ENCODE data around the gene TTC28.

TTC28 gene

GRCh38 chr22:28075358-28075981 is 604.2 kb downstream of the TTC28 start:
- Histone ChIP-seq H3K79me2 (ENCODE audit: insufficient read depth, low read length) (no peaks in the 10 kb centered on the region), H3K4me2 (ENCODE audit: low read depth, low read length, poor library complexity, severe bottlenecking) (no peak overlapping the region), H3K4me3 (ENCODE audit: low read length, poor library complexity, severe bottlenecking) (no peak overlapping the region), H4K20me1 (ENCODE audit: insufficient read depth, low read length, poor library complexity, severe bottlenecking) (no peaks in the 10 kb centered on the region), H3F3A (ENCODE audit: low read depth) (no peaks in the 10 kb centered on the region), H3K9ac (ENCODE audit: low read depth, low read length, poor library complexity, severe bottlenecking) (no peak overlapping the region), H3K27me3 (ENCODE audit: insufficient read depth, low read length, poor library complexity, severe bottlenecking) (no peaks in the 10 kb centered on the region), H3K9me2 (replicated peaks; ENCODE audit: low read depth, low read length) (no peaks in the 10 kb centered on the region), H3K9me3 (ENCODE audit: insufficient read depth, low read depth, low read length) (no peaks in the 10 kb centered on the region), H3K36me3 (ENCODE audit: insufficient read depth, low read length) (peaks cover 66% of the 10 kb centered on the region; the same call in 1 of the 2 replicates), H2AFZ (ENCODE audit: low read length) (no peak overlapping the region), H3K4me1 (ENCODE audit: insufficient read depth, low read length, poor library complexity, severe bottlenecking) (no peaks in the 10 kb centered on the region)
- TF ChIP-seq CTCF (conservative IDR thresholded peaks at IDR 0.05; ENCODE audit: low read length) (no peak), EZH2phosphoT487 (IDR thresholded peaks at IDR 0.05; ENCODE audit: borderline replicate concordance) (no peak)

GRCh38 chr22:28074526-28074925 is 605.1 kb downstream of the TTC28 start:
- Histone ChIP-seq H3K9me3 (ENCODE audit: insufficient read depth, low read depth, low read length) (no peaks in the 10 kb centered on the region), H3K4me2 (ENCODE audit: low read depth, low read length, poor library complexity, severe bottlenecking) (no peak overlapping the region), H3K4me3 (ENCODE audit: low read length, poor library complexity, severe bottlenecking) (no peak overlapping the region), H3K79me2 (ENCODE audit: insufficient read depth, low read length) (no peaks in the 10 kb centered on the region), H3K9me2 (replicated peaks; ENCODE audit: low read depth, low read length) (no peaks in the 10 kb centered on the region), H2AFZ (ENCODE audit: low read length) (no peak overlapping the region), H3F3A (ENCODE audit: low read depth) (no peaks in the 10 kb centered on the region), H3K9ac (ENCODE audit: low read depth, low read length, poor library complexity, severe bottlenecking) (no peak overlapping the region), H3K4me1 (ENCODE audit: insufficient read depth, low read length, poor library complexity, severe bottlenecking) (no peaks in the 10 kb centered on the region), H3K27me3 (ENCODE audit: insufficient read depth, low read length, poor library complexity, severe bottlenecking) (no peaks in the 10 kb centered on the region), H4K20me1 (ENCODE audit: insufficient read depth, low read length, poor library complexity, severe bottlenecking) (no peaks in the 10 kb centered on the region), H3K36me3 (ENCODE audit: insufficient read depth, low read length) (peaks cover 62% of the 10 kb centered on the region; the same call in 1 of the 2 replicates)
- no peak for TF ChIP-seq CTCF (conservative IDR thresholded peaks at IDR 0.05; ENCODE audit: low read length)
- TF ChIP-seq EZH2phosphoT487 (IDR thresholded peaks at IDR 0.05; ENCODE audit: borderline replicate concordance) = no peak

- no peaks in the 10 kb centered on the region for H3K9me2 ChIP-seq (replicated peaks; ENCODE audit: low read depth, low read length)
- peaks cover 5% of the 10 kb centered on the region for H4K20me1 ChIP-seq (ENCODE audit: insufficient read depth, low read length, poor library complexity, severe bottlenecking)
- no peaks in the 10 kb centered on the region for H3K79me2 ChIP-seq (ENCODE audit: insufficient read depth, low read length)
- no peaks in the 10 kb centered on the region for H3K27me3 ChIP-seq (ENCODE audit: insufficient read depth, low read length, poor library complexity, severe bottlenecking)
- no peak for TF ChIP-seq EZH2phosphoT487 (IDR thresholded peaks at IDR 0.05; ENCODE audit: borderline replicate concordance)
- TF ChIP-seq CTCF (conservative IDR thresholded peaks at IDR 0.05; ENCODE audit: low read length) = no peak
- no peak overlapping the region for H3K4me2 ChIP-seq (ENCODE audit: low read depth, low read length, poor library complexity, severe bottlenecking)
- H3F3A ChIP-seq (ENCODE audit: low read depth) = no peaks in the 10 kb centered on the region
- H3K4me1 ChIP-seq (ENCODE audit: insufficient read depth, low read length, poor library complexity, severe bottlenecking) = no peaks in the 10 kb centered on the region
- H3K9ac ChIP-seq (ENCODE audit: low read depth, low read length, poor library complexity, severe bottlenecking) = no peak overlapping the region
- no peak overlapping the region for H3K4me3 ChIP-seq (ENCODE audit: low read length, poor library complexity, severe bottlenecking)
- H3K9me3 ChIP-seq (ENCODE audit: insufficient read depth, low read depth, low read length) = no peaks in the 10 kb centered on the region
- H2AFZ ChIP-seq (ENCODE audit: low read length) = no peak overlapping the region
- peaks cover 46% of the 10 kb centered on the region; the same call in 1 of the 2 replicates for H3K36me3 ChIP-seq (ENCODE audit: insufficient read depth, low read length)
These were observed 607.6 kb downstream of the TTC28 start for GRCh38 chr22:28072066-28072465.

Measured in Loucy (cell line).